ENCODE measurements around the gene MXRA5.
"Not testable (repeated sequence)": the region's sequence is repeated elsewhere in the genome, so short reads cannot be mapped to it uniquely, and the experiment has no call there.

MXRA5 gene

GRCh38 chrX:3320471-3321046 is 25.9 kb downstream of the MXRA5 start:
- no peak for DNase-seq

- no peak for DNase-seq
These were observed 29.2 kb downstream of the MXRA5 start for GRCh38 chrX:3317191-3317718.

- DNase-seq, result no peak
These were observed 34.3 kb downstream of the MXRA5 start for GRCh38 chrX:3312109-3312508.

GRCh38 chrX:3307881-3308280 is 38.6 kb downstream of the MXRA5 start:
- no peak for DNase-seq

- DNase-seq, result no peak
These were observed 46.8 kb downstream of the MXRA5 start for GRCh38 chrX:3299636-3300035.

- DNase-seq, result no peak
These were observed 50.7 kb downstream of the MXRA5 start for GRCh38 chrX:3295731-3296130.

- no peak for DNase-seq
These were observed 53.2 kb downstream of the MXRA5 start for GRCh38 chrX:3293251-3293650.

GRCh38 chrX:3290561-3290960 is 55.9 kb downstream of the MXRA5 start:
- DNase-seq, result no peak

- no peak for DNase-seq
These were observed 60.1 kb downstream of the MXRA5 start for GRCh38 chrX:3286196-3286945.

GRCh38 chrX:3280706-3281105 is 65.7 kb downstream of the MXRA5 start:
- DNase-seq, result no peak

GRCh38 chrX:3273668-3274067 is 72.8 kb downstream of the MXRA5 start:
- DNase-seq, result not testable (repeated sequence)

GRCh38 chrX:3271834-3272186 is 74.6 kb downstream of the MXRA5 start:
- DNase-seq, result no peak

GRCh38 chrX:3271183-3271833 is 75.1 kb downstream of the MXRA5 start:
- no peak for DNase-seq

- no peak for DNase-seq
These were observed 77.6 kb downstream of the MXRA5 start for GRCh38 chrX:3268829-3269228.

- no peak for DNase-seq
These were observed 82.7 kb downstream of the MXRA5 start for GRCh38 chrX:3263681-3264126.

- no peak for DNase-seq
These were observed 83.6 kb downstream of the MXRA5 start for GRCh38 chrX:3262901-3263300.

Data from activated T-cell treated with anti-CD3 and anti-CD28 coated beads for 4 hours (primary cell).